Thoracic aorta (tissue), 2 donors: ENCODE results near the gene MB21D2. TPM values are rescaled to one million over a fixed set of nuclear protein-coding genes. Genes with fewer than 3 reads are reported as not detected.

ENCODE experiments used
- ATAC-seq: fragments of 150-250 bp; one replicate; pipeline ENCODE4 v1.8.0; 2017; ENCODE audit warnings: low read depth; ENCODE audit not compliant: insufficient number of reproducible peaks, low FRiP score
- DNase-seq: peaks from one replicate; pipeline ENCODE4 v3.0.0-alpha.2; 2020; ENCODE audit warnings: low spot score
- H3K27ac ChIP-seq, 2 donors: fragments of 200-600 bp; sonication (generic); 1 replicate in 1 of 2; 2 replicates in 1 of 2; pipeline ENCODE4 v1.5.1; 2016; ENCODE audit warnings: mild to moderate bottlenecking in 2 of 2, moderate library complexity in 2 of 2
- H3K27me3 ChIP-seq: fragments of 200-600 bp; sonication (generic); replicated peaks from 2 replicates; pipeline ENCODE4 v1.6.0; 2016; ENCODE audit warnings: mild to moderate bottlenecking; ENCODE audit not compliant: insufficient read depth
- H3K36me3 ChIP-seq: fragments of 200-600 bp; sonication (generic); one replicate; pipeline ENCODE4 v1.5.1; 2016
- H3K4me1 ChIP-seq, 2 donors: fragments of 200-600 bp; sonication (generic); 1 replicate in 1 of 2; 2 replicates in 1 of 2; pipeline versions ENCODE4 v1.5.1 to v1.6.0; 2016; ENCODE audit warnings: low read depth in 2 of 2, mild to moderate bottlenecking in 1 of 2; ENCODE audit not compliant: control insufficient read depth in 1 of 2
- H3K4me3 ChIP-seq: fragments of 200-600 bp; sonication (generic); 2 replicates; pipeline ENCODE4 v1.5.1; 2016; ENCODE audit warnings: mild to moderate bottlenecking
- H3K9me3 ChIP-seq: fragments of 200-600 bp; sonication (generic); 2 replicates; pipeline ENCODE4 v1.5.1; 2016
- total RNA-seq, 2 donors: library from RNA; depleted of rRNA; stranded (reverse); fragments of >200 nt; gene quantifications; one replicate each; pipeline versions ENCODE4 v1.1.0 to v1.2.3, GENCODE V29; 2016
- TF ChIP-seq, protein P1 (sequence below): fragments of 200-600 bp; sonication (generic); IDR thresholded peaks from one replicate; pipeline ENCODE4 v1.5.1; 2019; ENCODE audit warnings: antibody characterized with exemption

MB21D2 gene
- total RNA-seq, 2 donors from 2014 or later, result 4.9 to 6.4 TPM

DNA sequence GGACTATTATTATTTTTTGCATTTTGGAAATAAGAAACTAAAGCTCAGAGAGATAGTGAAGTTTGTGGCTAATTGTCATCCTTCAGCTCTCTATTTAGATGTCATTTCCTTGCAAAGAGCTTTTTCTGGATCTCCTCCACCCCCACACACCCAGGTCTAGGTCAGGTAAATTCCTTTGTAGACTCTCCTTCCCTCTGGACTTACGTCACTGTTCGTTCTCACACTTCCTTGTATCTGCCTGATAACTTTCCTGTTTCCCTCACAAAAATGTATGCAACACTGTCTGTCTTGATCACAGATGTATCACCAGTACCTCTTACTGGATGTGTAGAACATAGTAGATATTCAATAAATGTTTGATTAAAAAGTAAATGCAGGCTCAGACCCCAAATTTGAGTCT lies 6.1 kb upstream of the MB21D2 start:
- no peaks in the 10 kb centered on the region for H3K36me3 ChIP-seq
- TF ChIP-seq, protein P1, sequence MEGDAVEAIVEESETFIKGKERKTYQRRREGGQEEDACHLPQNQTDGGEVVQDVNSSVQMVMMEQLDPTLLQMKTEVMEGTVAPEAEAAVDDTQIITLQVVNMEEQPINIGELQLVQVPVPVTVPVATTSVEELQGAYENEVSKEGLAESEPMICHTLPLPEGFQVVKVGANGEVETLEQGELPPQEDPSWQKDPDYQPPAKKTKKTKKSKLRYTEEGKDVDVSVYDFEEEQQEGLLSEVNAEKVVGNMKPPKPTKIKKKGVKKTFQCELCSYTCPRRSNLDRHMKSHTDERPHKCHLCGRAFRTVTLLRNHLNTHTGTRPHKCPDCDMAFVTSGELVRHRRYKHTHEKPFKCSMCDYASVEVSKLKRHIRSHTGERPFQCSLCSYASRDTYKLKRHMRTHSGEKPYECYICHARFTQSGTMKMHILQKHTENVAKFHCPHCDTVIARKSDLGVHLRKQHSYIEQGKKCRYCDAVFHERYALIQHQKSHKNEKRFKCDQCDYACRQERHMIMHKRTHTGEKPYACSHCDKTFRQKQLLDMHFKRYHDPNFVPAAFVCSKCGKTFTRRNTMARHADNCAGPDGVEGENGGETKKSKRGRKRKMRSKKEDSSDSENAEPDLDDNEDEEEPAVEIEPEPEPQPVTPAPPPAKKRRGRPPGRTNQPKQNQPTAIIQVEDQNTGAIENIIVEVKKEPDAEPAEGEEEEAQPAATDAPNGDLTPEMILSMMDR, result no peak
- ATAC-seq, result no peak

DNA sequence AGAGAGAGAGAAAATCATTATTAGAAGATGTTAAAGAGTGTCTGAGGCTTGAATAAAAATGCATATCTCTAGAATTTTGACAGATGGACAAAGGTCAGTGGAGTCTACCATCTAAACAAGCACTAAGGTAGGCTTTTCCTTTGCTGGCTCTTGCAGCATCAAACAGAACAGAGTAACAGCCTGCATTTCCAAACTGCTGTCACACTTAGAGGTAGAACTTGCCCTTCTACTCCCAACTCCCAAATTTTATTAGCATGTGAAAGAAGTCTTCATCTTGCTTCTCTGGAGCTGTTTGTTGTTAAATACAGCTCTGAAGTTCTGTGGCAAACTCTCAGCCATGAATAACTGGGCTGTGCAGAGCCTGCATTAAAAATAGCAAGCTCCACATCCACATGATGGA lies 4.1 kb upstream of the MB21D2 start:
- Histone ChIP-seq H3K27me3 (no peaks in the 10 kb centered on the region), H3K36me3 (no peaks in the 10 kb centered on the region), H3K27ac (no peak overlapping the region), H3K9me3 (no peaks in the 10 kb centered on the region), H3K4me1 (peaks cover 0 to 12% of the 10 kb centered on the region in 2 donors), H3K4me3 (no peak overlapping the region)
- ATAC-seq (no peak), DNase-seq (no peak)
- TF ChIP-seq, protein P1, result no peak

More for the DNA sequence above, 6.1 kb upstream of the MB21D2 start:
- Histone ChIP-seq H3K9me3 (no peaks in the 10 kb centered on the region), H3K27me3 (no peaks in the 10 kb centered on the region), H3K27ac (no peak overlapping the region), H3K4me3 (no peak overlapping the region), H3K4me1 (peaks cover 0 to 7% of the 10 kb centered on the region in 2 donors)
- no peak for DNase-seq

DNA sequence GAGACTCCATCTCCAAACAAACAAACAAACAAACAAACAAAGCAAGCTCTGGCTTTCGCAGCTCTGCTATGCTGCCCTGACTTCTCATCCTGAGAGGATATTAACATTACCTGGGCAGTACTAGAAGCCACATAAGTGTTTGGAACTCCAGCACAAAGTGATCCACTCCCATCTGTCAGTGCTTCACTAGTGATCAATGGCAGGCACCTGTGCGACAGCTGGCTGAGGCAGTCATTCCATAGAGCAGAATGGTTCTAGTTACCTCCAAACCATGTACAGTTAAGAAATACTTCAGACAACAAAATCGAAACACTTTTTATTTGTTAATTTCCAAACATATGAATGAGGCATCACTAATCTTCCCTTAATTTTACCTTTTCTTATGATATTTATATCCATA lies 2.8 kb upstream of the MB21D2 start:
- no peak overlapping the region for H3K27ac ChIP-seq
- H3K36me3 ChIP-seq, result no peaks in the 10 kb centered on the region
- DNase-seq, result no peak
- H3K27me3 ChIP-seq, result no peaks in the 10 kb centered on the region
- ATAC-seq, result no peak
- peaks cover 2 to 17% of the 10 kb centered on the region in 2 donors for H3K4me1 ChIP-seq
- TF ChIP-seq, protein P1, result no peak
- H3K9me3 ChIP-seq, result no peaks in the 10 kb centered on the region
- no peak overlapping the region for H3K4me3 ChIP-seq

DNA sequence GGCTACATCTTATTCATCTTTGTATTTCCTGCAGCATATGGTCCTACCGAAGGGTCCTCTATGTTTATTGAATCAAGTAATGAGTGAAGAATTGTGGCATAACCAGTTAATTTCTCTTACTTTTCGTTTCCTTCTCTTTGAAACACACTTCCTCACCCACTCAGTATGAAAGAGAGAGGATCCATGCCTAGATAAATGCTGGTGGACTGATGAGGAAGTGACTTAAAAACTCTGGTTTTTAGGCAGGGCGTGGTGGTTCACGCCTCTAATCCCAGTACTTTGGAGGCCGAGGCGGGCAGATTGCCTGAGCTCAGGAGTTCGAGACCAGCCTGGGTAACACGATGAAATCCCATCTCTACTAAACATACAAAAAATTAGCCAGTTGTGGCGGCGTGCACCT lies 2.2 kb upstream of the MB21D2 start:
- H3K4me1 ChIP-seq, result peaks cover 7 to 22% of the 10 kb centered on the region in 2 donors

DNA sequence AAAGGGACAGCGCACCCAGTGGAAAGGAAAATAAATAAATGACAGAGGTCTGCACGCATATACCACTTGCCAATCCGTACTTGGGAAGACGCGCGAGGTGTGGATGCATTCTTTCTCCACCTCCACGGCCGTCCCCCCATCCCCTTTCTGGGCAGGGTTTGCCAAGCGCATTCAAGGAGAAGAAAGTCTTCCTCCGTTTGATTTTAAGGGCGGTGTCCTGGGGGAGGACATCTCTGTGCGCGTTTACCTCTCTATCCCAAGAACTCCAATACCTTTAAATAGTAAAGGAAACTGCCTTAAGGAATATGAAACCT lies 576 bp upstream of the MB21D2 start:
- Histone ChIP-seq H3K27ac (peak overlapping the region; percentile 85 to 88), H3K4me1 (peaks cover 7 to 26% of the 10 kb centered on the region in 2 donors)

More for the DNA sequence above, 2.2 kb upstream of the MB21D2 start:
- Histone ChIP-seq H3K4me3 (no peak overlapping the region), H3K36me3 (no peaks in the 10 kb centered on the region), H3K27me3 (no peaks in the 10 kb centered on the region), H3K27ac (no peak overlapping the region), H3K9me3 (no peaks in the 10 kb centered on the region)
- DNase-seq (no peak), ATAC-seq (no peak)
- TF ChIP-seq, protein P1, result no peak

More for the DNA sequence above, 576 bp upstream of the MB21D2 start:
- Histone ChIP-seq H3K36me3 (no peaks in the 10 kb centered on the region), H3K9me3 (no peaks in the 10 kb centered on the region), H3K27me3 (no peaks in the 10 kb centered on the region), H3K4me3 (peak overlapping the region; percentile 92)
- ATAC-seq (no peak), DNase-seq (no peak)
- TF ChIP-seq, protein P1, result no peak
